OCI-LY1 (cell line): ENCODE measurements around the gene SETD5.

ENCODE experiments used
- EZH2 ChIP-seq: fragments of 200-600 bp; sonication (generic), shearing (Covaris generic); IDR thresholded peaks from 2 replicates; pipeline ENCODE4 v1.8.0; 2017; ENCODE audit warnings: borderline replicate concordance, mixed run types, mild to moderate bottlenecking, antibody characterized with exemption, low read length, moderate library complexity, mixed read lengths
- TF ChIP-seq, protein P1 (sequence below): fragments of 200-600 bp; sonication (generic), shearing (Covaris generic); IDR thresholded peaks from 2 replicates; pipeline ENCODE4 v1.5.1; 2017; ENCODE audit warnings: mild to moderate bottlenecking, antibody characterized with exemption, low read length, moderate library complexity, mixed read lengths

DNA sequence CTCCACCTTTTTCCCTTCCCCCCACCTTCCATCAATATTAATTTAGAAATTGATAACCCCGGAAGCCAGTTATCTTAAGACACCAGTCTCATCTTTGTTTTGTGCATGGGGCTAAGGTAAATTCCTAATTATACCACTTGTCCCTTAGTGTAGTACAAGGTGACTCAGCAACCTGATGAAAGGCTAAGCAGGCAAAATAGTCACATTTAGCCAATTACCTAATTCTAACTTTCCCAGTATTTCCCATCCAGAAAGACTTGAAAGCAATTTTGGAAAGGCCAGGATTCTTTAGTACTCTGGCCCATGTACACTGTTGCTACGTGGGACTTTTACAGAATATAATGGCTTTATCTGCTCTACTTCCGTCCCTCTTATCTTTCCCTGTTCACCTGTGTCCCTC lies 72.6 kb downstream of the SETD5 start:
- TF ChIP-seq, protein P1, sequence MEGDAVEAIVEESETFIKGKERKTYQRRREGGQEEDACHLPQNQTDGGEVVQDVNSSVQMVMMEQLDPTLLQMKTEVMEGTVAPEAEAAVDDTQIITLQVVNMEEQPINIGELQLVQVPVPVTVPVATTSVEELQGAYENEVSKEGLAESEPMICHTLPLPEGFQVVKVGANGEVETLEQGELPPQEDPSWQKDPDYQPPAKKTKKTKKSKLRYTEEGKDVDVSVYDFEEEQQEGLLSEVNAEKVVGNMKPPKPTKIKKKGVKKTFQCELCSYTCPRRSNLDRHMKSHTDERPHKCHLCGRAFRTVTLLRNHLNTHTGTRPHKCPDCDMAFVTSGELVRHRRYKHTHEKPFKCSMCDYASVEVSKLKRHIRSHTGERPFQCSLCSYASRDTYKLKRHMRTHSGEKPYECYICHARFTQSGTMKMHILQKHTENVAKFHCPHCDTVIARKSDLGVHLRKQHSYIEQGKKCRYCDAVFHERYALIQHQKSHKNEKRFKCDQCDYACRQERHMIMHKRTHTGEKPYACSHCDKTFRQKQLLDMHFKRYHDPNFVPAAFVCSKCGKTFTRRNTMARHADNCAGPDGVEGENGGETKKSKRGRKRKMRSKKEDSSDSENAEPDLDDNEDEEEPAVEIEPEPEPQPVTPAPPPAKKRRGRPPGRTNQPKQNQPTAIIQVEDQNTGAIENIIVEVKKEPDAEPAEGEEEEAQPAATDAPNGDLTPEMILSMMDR: no peak
- no peak for TF ChIP-seq EZH2
